ENCODE data around the gene PCSK6.
"Not testable (repeated sequence)": the region's sequence is repeated elsewhere in the genome, so short reads cannot be mapped to it uniquely, and the experiment has no call there.

PCSK6 gene

GRCh38 chr15:101481917-101482525, 7.5 kb downstream of the PCSK6 start:
- DNase-seq: peak; percentile 15

- DNase-seq: no peak
Observed at GRCh38 chr15:101481381-101481705, 8.2 kb downstream of the PCSK6 start.

GRCh38 chr15:101480613-101481380, 8.7 kb downstream of the PCSK6 start:
- DNase-seq: no peak

GRCh38 chr15:101479851-101480612, 9.5 kb downstream of the PCSK6 start:
- DNase-seq: peak; percentile 92

GRCh38 chr15:101479342-101479845, 10.1 kb downstream of the PCSK6 start:
- DNase-seq: no peak

GRCh38 chr15:101478701-101479341, 10.7 kb downstream of the PCSK6 start:
- no peak for DNase-seq

GRCh38 chr15:101477851-101478362, 11.6 kb downstream of the PCSK6 start:
- DNase-seq: peak; percentile 12

GRCh38 chr15:101476756-101477155, 12.8 kb downstream of the PCSK6 start:
- DNase-seq: no peak

- no peak for DNase-seq
Observed at GRCh38 chr15:101474983-101475382, 14.5 kb downstream of the PCSK6 start.

- DNase-seq: no peak
Observed at GRCh38 chr15:101474233-101474632, 15.3 kb downstream of the PCSK6 start.

GRCh38 chr15:101472033-101472432, 17.5 kb downstream of the PCSK6 start:
- DNase-seq: no peak

- no peak for DNase-seq
Observed at GRCh38 chr15:101470548-101471239, 18.8 kb downstream of the PCSK6 start.

GRCh38 chr15:101469520-101470288, 19.8 kb downstream of the PCSK6 start:
- DNase-seq: peak; percentile 12

- no peak for DNase-seq
Observed at GRCh38 chr15:101466188-101466587, 23.3 kb downstream of the PCSK6 start.

- no peak for DNase-seq
Observed at GRCh38 chr15:101464999-101465669, 24.4 kb downstream of the PCSK6 start.

- DNase-seq: no peak
Observed at GRCh38 chr15:101464256-101464998, 25.1 kb downstream of the PCSK6 start.

GRCh38 chr15:101463696-101464095, 25.8 kb downstream of the PCSK6 start:
- not testable (repeated sequence) for DNase-seq

- no peak for DNase-seq
Observed at GRCh38 chr15:101463270-101463669, 26.2 kb downstream of the PCSK6 start.

GRCh38 chr15:101461097-101461496, 28.4 kb downstream of the PCSK6 start:
- DNase-seq: no peak

Measured in eye (tissue), 1 donor.